ENCODE data around the gene NSD1.
A peak's percentile ranks its signal among the peaks of the same experiment; 100 is the strongest.
"Not testable (repeated sequence)": the region's sequence is repeated elsewhere in the genome, so short reads cannot be mapped to it uniquely, and the experiment has no call there.

NSD1 gene

DNA sequence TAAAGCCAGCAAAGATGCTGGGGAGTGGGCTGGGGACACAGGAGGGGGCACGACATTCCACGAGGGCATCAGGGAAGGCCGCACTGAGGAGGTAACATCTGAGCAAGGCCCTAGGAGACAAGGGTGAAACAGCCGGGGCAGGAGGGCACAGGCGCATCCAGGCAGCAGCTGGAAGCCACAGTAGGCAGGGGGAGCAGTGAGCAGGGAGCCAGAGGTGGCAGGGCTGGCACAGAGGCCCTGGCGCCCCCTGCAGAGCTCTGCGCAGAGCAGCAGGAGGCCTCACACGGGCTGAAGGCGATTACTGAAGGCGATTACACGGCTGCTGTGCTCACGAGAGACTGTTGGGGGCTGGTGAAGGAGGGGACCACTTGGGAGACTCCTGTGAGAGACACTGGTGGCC is 202.5 kb downstream of the NSD1 start:
- no peak overlapping the region for H3K4me3 ChIP-seq (ENCODE audit: low read depth, low read length)
- no peak for DNase-seq (ENCODE audit: low read depth, low spot score)

DNA sequence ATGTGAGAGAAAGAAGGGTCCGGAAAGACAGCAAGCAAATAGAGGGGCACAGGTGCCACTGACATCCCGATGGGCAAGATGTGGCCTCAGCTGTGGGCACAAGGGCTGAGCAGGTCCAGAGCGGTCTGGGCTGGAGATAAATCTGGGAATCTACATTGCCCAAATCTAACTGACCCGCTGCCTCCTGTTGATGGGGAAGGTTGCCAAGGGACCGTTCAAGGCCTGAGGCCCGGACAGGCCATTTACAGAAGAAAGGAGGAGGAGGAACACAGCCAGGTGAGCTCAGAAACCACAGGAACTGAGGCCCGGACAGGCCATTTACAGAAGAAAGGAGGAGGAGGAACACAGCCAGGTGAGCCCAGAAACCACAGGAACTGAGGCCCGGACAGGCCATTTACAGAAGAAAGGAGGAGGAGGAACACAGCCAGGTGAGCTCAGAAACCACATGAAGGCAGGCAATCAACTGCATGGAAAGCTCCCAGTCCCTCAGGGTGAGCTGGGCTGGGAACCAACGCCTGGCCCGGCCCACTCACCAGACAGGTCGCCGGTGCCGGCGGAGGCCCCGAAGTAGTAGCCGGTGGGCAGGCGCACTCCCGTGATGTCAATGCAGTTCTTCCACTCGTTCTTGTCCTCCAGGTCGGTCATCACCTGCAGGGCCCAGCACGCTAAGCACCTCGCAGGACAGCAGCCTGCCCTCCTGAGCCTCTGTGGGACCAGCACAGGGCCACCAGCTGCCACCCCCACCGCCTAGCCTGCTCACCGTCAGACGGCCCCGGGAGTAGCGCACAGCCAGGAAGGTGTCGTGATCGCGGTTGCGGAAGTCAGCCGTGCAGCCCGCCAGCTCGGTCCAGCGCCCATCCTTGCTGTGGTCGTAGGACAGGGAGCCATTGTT is 203.3 kb downstream of the NSD1 start:
- TF ChIP-seq, protein P1, sequence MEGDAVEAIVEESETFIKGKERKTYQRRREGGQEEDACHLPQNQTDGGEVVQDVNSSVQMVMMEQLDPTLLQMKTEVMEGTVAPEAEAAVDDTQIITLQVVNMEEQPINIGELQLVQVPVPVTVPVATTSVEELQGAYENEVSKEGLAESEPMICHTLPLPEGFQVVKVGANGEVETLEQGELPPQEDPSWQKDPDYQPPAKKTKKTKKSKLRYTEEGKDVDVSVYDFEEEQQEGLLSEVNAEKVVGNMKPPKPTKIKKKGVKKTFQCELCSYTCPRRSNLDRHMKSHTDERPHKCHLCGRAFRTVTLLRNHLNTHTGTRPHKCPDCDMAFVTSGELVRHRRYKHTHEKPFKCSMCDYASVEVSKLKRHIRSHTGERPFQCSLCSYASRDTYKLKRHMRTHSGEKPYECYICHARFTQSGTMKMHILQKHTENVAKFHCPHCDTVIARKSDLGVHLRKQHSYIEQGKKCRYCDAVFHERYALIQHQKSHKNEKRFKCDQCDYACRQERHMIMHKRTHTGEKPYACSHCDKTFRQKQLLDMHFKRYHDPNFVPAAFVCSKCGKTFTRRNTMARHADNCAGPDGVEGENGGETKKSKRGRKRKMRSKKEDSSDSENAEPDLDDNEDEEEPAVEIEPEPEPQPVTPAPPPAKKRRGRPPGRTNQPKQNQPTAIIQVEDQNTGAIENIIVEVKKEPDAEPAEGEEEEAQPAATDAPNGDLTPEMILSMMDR (IDR thresholded peaks at IDR 0.05; ENCODE audit: low read depth, low read length) = no peak
- no peak for DNase-seq (ENCODE audit: low read depth, low spot score)
- no peak overlapping the region for H3K4me3 ChIP-seq (ENCODE audit: low read depth, low read length)
- in situ Hi-C loops (cut with HindIII; ENCODE audit: low sequenced_read_pairs) = no loop called here

More for the DNA sequence above, 202.5 kb downstream of the NSD1 start:
- in situ Hi-C loops (cut with HindIII; ENCODE audit: low sequenced_read_pairs) = no loop called here
- TF ChIP-seq, protein P1 (IDR thresholded peaks at IDR 0.05; ENCODE audit: low read depth, low read length) = peak; percentile 39

DNA sequence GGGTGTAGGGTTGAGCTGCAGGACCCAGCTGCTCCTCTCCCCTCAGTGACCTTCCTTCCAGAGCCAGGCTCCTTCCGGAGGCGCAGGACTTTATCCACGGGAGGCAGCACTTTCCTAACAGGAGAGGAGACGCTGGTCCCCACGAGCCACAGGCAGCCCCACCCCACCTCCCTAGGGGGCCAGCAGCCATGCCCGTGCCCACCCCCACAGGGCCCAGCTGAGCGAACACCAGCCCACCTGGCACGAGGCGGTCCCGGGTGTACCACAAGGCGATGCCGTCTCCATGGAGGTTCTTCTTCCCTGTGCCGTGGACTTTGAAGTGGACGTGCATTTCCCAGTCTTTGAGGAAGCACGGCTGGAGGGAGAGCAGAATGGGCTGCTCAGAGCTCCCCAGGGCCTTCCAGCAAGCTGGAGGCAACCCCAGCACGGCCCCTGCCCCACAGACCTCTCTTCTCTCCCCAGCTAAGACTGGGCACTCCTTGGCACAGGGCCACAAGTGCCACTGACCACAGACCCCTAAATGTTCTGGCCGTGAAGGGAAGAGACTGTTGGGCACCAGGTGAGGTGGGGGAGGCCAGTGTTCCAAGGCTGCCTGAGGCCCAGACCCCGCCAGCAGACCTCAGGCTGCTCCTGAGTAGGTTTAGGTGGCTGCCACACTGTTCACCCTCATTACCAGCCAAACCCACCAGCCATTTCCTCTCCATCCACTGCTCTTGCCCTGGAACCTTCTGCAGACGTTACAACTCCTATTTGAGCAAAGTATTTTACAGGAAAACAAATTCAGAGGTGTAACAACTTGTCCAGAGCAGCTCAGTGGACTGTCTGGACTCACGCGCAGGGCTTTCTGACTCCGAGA is 204.9 kb downstream of the NSD1 start:
- TF ChIP-seq, protein P1 (IDR thresholded peaks at IDR 0.05; ENCODE audit: low read depth, low read length) = no peak
- no peak for DNase-seq (ENCODE audit: low read depth, low spot score)
- H3K4me3 ChIP-seq (ENCODE audit: low read depth, low read length) = no peak overlapping the region
- in situ Hi-C loops (cut with HindIII; ENCODE audit: low sequenced_read_pairs) = no loop called here

DNA sequence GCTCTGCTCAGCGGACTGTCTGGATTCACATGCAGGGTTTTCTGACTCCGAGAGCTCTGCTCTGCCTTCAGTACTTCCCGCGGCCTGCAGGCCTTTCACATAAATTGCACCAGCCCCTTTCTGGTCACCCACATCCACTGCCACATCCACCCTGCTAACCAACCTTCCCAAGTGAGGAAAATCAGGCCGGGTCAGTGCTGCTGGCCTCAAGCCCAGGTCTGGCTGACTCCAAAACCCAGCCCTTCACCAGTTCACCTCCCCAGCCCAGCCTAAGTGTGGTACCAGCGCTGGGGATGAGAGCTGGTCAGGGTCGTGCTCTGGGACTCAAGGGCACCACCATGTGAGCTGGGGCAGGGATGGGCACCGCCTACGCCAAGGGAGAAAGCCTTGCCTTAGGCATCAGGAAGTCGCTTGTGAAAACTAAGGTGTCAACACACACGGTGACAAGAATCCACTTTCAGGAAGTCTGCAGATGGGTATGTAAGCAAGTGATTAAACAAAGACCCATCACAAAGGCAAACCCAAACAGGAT is 205.6 kb downstream of the NSD1 start:
- in situ Hi-C loops (cut with HindIII; ENCODE audit: low sequenced_read_pairs) = no loop called here

DNA sequence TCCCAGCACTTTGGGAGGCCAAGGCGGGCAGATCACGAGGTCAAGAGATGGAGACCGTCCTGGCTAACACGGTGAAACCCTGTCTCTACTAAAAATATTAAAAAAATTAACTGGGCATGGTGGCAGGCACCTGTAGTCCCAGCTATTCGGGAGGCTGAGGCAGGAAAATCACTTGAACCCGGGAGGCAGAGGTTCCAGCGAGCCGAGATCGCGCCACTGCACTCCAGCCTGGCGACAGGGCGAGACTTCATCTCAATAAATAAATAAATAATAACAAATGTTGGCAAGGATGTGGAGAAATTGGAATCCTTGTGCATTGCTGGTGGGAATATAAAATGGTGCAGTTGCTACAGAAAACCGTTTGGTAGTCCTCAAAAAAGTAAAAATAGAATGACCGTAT is 209.4 kb downstream of the NSD1 start:
- in situ Hi-C loops (cut with HindIII; ENCODE audit: low sequenced_read_pairs); H3K4me3 ChIP-seq (ENCODE audit: low read depth, low read length); DNase-seq (ENCODE audit: low read depth, low spot score): not testable (repeated sequence)

More for the DNA sequence above, 205.6 kb downstream of the NSD1 start:
- TF ChIP-seq, protein P1 (IDR thresholded peaks at IDR 0.05; ENCODE audit: low read depth, low read length) = no peak
- no peak overlapping the region for H3K4me3 ChIP-seq (ENCODE audit: low read depth, low read length)
- DNase-seq (ENCODE audit: low read depth, low spot score) = no peak

DNA sequence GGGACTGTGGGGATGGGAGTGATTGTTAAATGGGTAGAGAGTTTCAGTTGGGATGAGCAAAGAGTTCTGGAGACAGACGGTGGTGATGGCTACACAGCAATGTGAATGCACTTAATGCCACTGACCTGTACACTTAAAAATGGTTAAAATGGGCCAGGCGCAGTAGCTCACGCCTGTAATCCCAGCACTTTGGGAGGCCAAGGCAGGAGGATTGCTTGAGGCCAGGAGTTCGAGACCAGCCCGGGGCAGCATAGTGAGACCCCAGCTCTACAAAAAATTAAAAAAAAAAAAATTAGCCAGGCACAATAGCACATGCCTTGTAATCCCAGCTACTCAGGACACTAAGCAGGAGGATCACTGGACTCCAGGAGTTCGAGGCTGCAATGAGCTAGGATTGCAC is 210.2 kb downstream of the NSD1 start:
- in situ Hi-C loops (cut with HindIII; ENCODE audit: low sequenced_read_pairs) = no loop called here
- TF ChIP-seq, protein P1 (IDR thresholded peaks at IDR 0.05; ENCODE audit: low read depth, low read length) = no peak
- no peak for DNase-seq (ENCODE audit: low read depth, low spot score)
- no peak overlapping the region for H3K4me3 ChIP-seq (ENCODE audit: low read depth, low read length)

Measured in astrocyte of the spinal cord (primary cell).